Astrocyte (in vitro differentiated cells and primary cell): ENCODE data around the gene FHOD1.

Experiments
- CTCF ChIP-seq: IDR thresholded peaks from 2 replicates; pipeline ENCODE4 v1.5.1; 2011; ENCODE audit warnings: low read depth, mild to moderate bottlenecking, inconsistent platforms, low read length, moderate library complexity; ENCODE audit not compliant: insufficient read depth
- EZH2 ChIP-seq: IDR thresholded peaks from 2 replicates; pipeline ENCODE4 v1.6.1; 2012; ENCODE audit warnings: mild to moderate bottlenecking, low read length, inconsistent platforms; ENCODE audit not compliant: insufficient read depth

DNA sequence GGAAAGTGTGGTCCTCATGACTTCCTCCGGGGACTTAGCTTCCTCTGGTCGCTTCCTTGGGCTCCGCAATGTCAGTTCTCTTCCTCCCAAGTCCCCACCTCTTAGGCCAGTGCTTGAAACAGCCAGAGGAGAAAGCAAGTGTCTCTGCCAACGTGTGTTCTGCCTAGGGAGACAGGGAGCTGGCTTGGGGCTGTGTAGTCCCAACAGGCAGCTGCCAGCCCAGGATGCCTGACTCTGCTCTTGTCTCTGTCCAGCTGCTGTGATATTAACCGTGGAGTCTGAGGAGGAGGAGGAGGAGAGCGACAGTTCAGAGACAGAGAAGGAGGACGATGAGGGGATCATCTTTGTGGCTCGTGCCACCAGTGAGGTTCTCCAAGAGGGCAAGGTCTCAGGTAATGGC, 18.6 kb upstream of the FHOD1 start:
- TF ChIP-seq CTCF (no peak), EZH2 (no peak)
